Erythroblast (primary cell): Measurements from ENCODE around the gene FGR.

ENCODE experiments used
- GATA1 ChIP-seq: IDR thresholded peaks from 2 replicates; pipeline ENCODE4 v1.6.1; 2011; ENCODE audit warnings: low read depth, mild to moderate bottlenecking, control low read depth, low read length, moderate library complexity
- POLR2A ChIP-seq: IDR thresholded peaks from 2 replicates; pipeline ENCODE4 v1.6.1; 2011; ENCODE audit warnings: mild to moderate bottlenecking, low read length

- no peak for TF ChIP-seq POLR2A
- no peak for TF ChIP-seq GATA1
These were observed 36.0 kb downstream of the FGR start for GRCh38 chr1:27598902-27599528.
